IMR-90 (cell line): ENCODE data around the gene DEPDC5. TPM values are rescaled to one million over a fixed set of nuclear protein-coding genes. Genes with fewer than 3 reads are reported as not detected.

ENCODE experiments used
- ATAC-seq: fragments of 200-7000 bp; cut with Tn5 transposase; 2 replicates; pipeline ENCODE4 v1.9.1; 2020; ENCODE audit warnings: low read depth, mild to moderate bottlenecking, moderate library complexity
- BruUV-seq: library from RNA; stranded (reverse); fragments of 400-500 nt; replicated peaks from 2 replicates; lab custom pipeline; 2021; lab: Mats Ljungman, UMichigan
- CTCF ChIA-PET: fragments of 300-600 bp; formaldehyde crosslinking; extraction: SDS; loops from one replicate; lab custom pipeline; 2021; ENCODE audit warnings: antibody characterized with exemption; lab: Yijun Ruan, JAX
- POLR2A ChIA-PET: fragments of 300-600 bp; sonication (Branson Sonifier 250); formaldehyde crosslinking; loops from one replicate; lab custom pipeline; 2022; ENCODE audit warnings: antibody characterized with exemption; ENCODE audit not compliant: unreplicated experiment; lab: Charles Lee
- DNase-seq: peaks from one replicate; pipeline ENCODE4 v3.0.0; 2013
- H2AFZ ChIP-seq: replicated peaks from 2 replicates; pipeline ENCODE3; 2013; ENCODE audit warnings: low read length, mild to moderate bottlenecking; ENCODE audit not compliant: poor library complexity
- H2AK5ac ChIP-seq: 2 replicates; pipeline ENCODE4 v1.6.1; 2013; ENCODE audit warnings: low read depth, low read length, inconsistent platforms
- H2AK9ac ChIP-seq: replicated peaks from 2 replicates; pipeline ENCODE3; 2013; ENCODE audit warnings: mild to moderate bottlenecking, low read depth, low read length, moderate library complexity; ENCODE audit not compliant: poor library complexity
- H2BK120ac ChIP-seq: 2 replicates; pipeline ENCODE4 v1.6.1; 2013; ENCODE audit warnings: low read depth, low read length, inconsistent platforms
- H2BK15ac ChIP-seq: 3 replicates; pipeline ENCODE4 v1.6.1; 2013; ENCODE audit warnings: low read depth, low read length, inconsistent platforms
- H2BK20ac ChIP-seq: 2 replicates; pipeline ENCODE4 v1.6.1; 2013; ENCODE audit warnings: low read depth, mild to moderate bottlenecking, inconsistent platforms, low read length, moderate library complexity
- H2BK5ac ChIP-seq: 2 replicates; pipeline ENCODE4 v1.6.1; 2013; ENCODE audit warnings: mild to moderate bottlenecking, low read depth, low read length, inconsistent platforms; ENCODE audit not compliant: poor library complexity, severe bottlenecking
- H3K14ac ChIP-seq: replicated peaks from 2 replicates; pipeline ENCODE4 v1.6.1; 2013; ENCODE audit warnings: low read depth, low read length, inconsistent platforms
- H3K18ac ChIP-seq: 2 replicates; pipeline ENCODE4 v1.6.1; 2013; ENCODE audit warnings: low read depth, low read length, control low read depth
- H3K23ac ChIP-seq: 2 replicates; pipeline ENCODE4 v1.6.1; 2013; ENCODE audit warnings: low read depth, low read length, inconsistent platforms
- H3K27ac ChIP-seq: 2 replicates; pipeline ENCODE4 v1.5.1; 2013; ENCODE audit warnings: mild to moderate bottlenecking, control low read depth, low read length; ENCODE audit not compliant: insufficient read depth
- H3K27me3 ChIP-seq: 2 replicates; pipeline ENCODE4 v1.6.1; 2013; ENCODE audit warnings: low read length; ENCODE audit not compliant: control insufficient read depth, insufficient read depth
- H3K36me3 ChIP-seq: 2 replicates; pipeline ENCODE4 v1.6.1; 2013; ENCODE audit warnings: low read length, mixed read lengths; ENCODE audit not compliant: control insufficient read depth, insufficient read depth
- H3K4ac ChIP-seq: 2 replicates; pipeline ENCODE4 v1.6.1; 2013; ENCODE audit warnings: low read depth, low read length, inconsistent platforms
- H3K4me1 ChIP-seq: 2 replicates; pipeline ENCODE4 v1.6.1; 2013; ENCODE audit warnings: low read length, mixed read lengths; ENCODE audit not compliant: control insufficient read depth, insufficient read depth
- H3K4me2 ChIP-seq: 2 replicates; pipeline ENCODE4 v1.6.1; 2013; ENCODE audit warnings: low read depth, mild to moderate bottlenecking, control low read depth, low read length, moderate library complexity
- H3K4me3 ChIP-seq: 2 replicates; pipeline ENCODE4 v1.5.1; 2013; ENCODE audit warnings: low read depth, mild to moderate bottlenecking, control low read depth, low read length, moderate library complexity; ENCODE audit not compliant: insufficient read depth
- H3K56ac ChIP-seq: 2 replicates; pipeline ENCODE4 v1.6.1; 2013; ENCODE audit warnings: low read length, inconsistent platforms; ENCODE audit not compliant: insufficient read depth; ENCODE audit errors: extremely low read depth
- H3K79me1 ChIP-seq, 2 experiments: 2 replicates each; pipeline ENCODE4 v1.6.1; 2013; ENCODE audit warnings: low read length in 2 of 2, inconsistent platforms in 1 of 2, low read depth in 1 of 2
- H3K9ac ChIP-seq: 2 replicates; pipeline ENCODE4 v1.6.1; 2013; ENCODE audit warnings: low read depth, low read length, control low read depth
- H3K9me1 ChIP-seq: 2 replicates; pipeline ENCODE4 v1.6.1; 2013; ENCODE audit warnings: low read length, inconsistent platforms; ENCODE audit not compliant: insufficient read depth
- H3K9me3 ChIP-seq: 2 replicates; pipeline ENCODE4 v1.6.1; 2013; ENCODE audit warnings: low read length; ENCODE audit not compliant: control insufficient read depth, insufficient read depth
- H4K20me1 ChIP-seq: 2 replicates; pipeline ENCODE4 v1.6.1; 2013; ENCODE audit warnings: low read length, inconsistent platforms; ENCODE audit not compliant: insufficient read depth
- H4K5ac ChIP-seq: 2 replicates; pipeline ENCODE4 v1.6.1; 2013; ENCODE audit warnings: mild to moderate bottlenecking, low read depth, low read length, control low read depth
- H4K8ac ChIP-seq, 2 experiments: 2 replicates each; pipeline ENCODE4 v1.6.1; 2013; ENCODE audit warnings: low read depth in 2 of 2, low read length in 2 of 2, control low read depth in 1 of 2, inconsistent platforms in 1 of 2
- H4K91ac ChIP-seq: 2 replicates; pipeline ENCODE4 v1.6.1; 2013; ENCODE audit warnings: low read depth, low read length, inconsistent platforms; ENCODE audit not compliant: insufficient read depth
- FOS ChIP-seq: fragments of 150-350 bp; IDR thresholded peaks from 2 replicates; pipeline ENCODE4 v1.6.1; 2016; ENCODE audit warnings: low read depth, low read length
- WGBS, 2 experiments: methylation state at CpG; one replicate each; pipeline versions ENCODE4 v1.1.5 to v1.1.7; 2013; ENCODE audit warnings: missing lambda C conversion rate in 2 of 2; ENCODE audit not compliant: insufficient read length in 1 of 2; ENCODE audit errors: extremely low coverage in 2 of 2; 5-methylcytosine and 5-hydroxymethylcytosine counted together
- dilution Hi-C: fragments of 300-500 bp; cut with HindIII; formaldehyde crosslinking; loops from one replicate; pipeline ENCODE4 v1.14.3; 2018; ENCODE audit warnings: low sequenced_read_pairs; ENCODE audit not compliant: unreplicated experiment
- in situ Hi-C: fragments of 300-500 bp; cut with MboI; formaldehyde crosslinking; loops from 3 replicates; pipeline ENCODE4 v1.14.3; 2019; ENCODE audit warnings: low sequenced_read_pairs, inconsistent platforms, mixed read lengths
- intact Hi-C: fragments of 100-400 bp; cut with micrococcal nuclease; formaldehyde crosslinking; loops from 2 replicates; pipeline ENCODE4 v1.10.0; 2022
- polyA plus RNA-seq, 3 experiments: library from polyadenylated mRNA; depleted of rRNA; stranded (reverse); fragments of >200 nt; gene quantifications; 2 replicates each; pipeline ENCODE4 v1.2.3, GENCODE V29; 2012; ENCODE audit warnings: low replicate concordance in 1 of 3
- total RNA-seq: library from RNA; depleted of rRNA; stranded (reverse); fragments of >200 nt; gene quantifications from 2 replicates; pipeline ENCODE4 v1.2.3, GENCODE V29; 2012

Gene DEPDC5
- total and polyA plus RNA-seq, 2 of the 4 experiments (the other 2 are of a cell fraction) = 6.6 to 12.9 TPM

DNA sequence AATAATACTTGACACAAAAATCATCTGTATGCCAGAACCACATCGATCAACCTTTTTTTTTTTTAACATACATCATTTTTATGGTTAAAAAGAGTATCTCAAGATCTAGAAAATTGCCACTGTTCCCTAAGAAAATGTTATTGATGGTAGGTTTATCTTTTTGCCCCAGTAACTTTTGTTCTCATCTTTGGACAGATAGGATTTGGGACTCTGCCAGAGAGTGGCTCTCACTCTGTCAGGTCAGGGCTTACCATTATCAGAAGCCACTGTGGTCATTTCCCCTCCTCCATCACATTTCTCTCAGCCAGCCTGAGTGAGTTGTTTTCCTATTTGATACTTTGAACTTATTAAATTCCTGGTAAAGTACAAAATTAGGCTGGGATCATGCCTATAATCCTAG is 142.7 kb downstream of the DEPDC5 start:
- no peak overlapping the region for H3K4ac ChIP-seq
- H2AK5ac ChIP-seq = no peak overlapping the region
- BruUV-seq = no TSS peak
- dilution Hi-C loops (no loop called here), intact Hi-C loops (no loop called here), in situ Hi-C loops (no loop called here)
- H3K4me3 ChIP-seq = no peak overlapping the region
- no peak overlapping the region for H4K5ac ChIP-seq
- POLR2A ChIA-PET = no interaction called here
- ATAC-seq = no peak
- no peak overlapping the region for H2BK5ac ChIP-seq
- H4K20me1 ChIP-seq = no peaks in the 10 kb centered on the region
- peaks cover 6% of the 10 kb centered on the region; the same call in 1 of the 2 replicates for H3K36me3 ChIP-seq
- no peak overlapping the region for H3K14ac ChIP-seq
- no CpG with 5 or more reads among the region's 1 CpG for WGBS, 2 experiments
- H3K18ac ChIP-seq = no peak overlapping the region
- DNase-seq = no peak
- H2AFZ ChIP-seq = no peak overlapping the region
- no peak overlapping the region for H2BK120ac ChIP-seq
- no peak overlapping the region for H3K4me2 ChIP-seq
- no peak overlapping the region for H2BK15ac ChIP-seq
- H2BK20ac ChIP-seq = no peak overlapping the region
- peaks cover 4% of the 10 kb centered on the region; the same call in 1 of the 2 replicates for H3K9me1 ChIP-seq
- H3K9me3 ChIP-seq = no peaks in the 10 kb centered on the region
- H3K23ac ChIP-seq = no peak overlapping the region
- no peaks in the 10 kb centered on the region for H3K79me1 ChIP-seq
- H2AK9ac ChIP-seq = no peak overlapping the region
- no peak overlapping the region for H3K27ac ChIP-seq
- H3K56ac ChIP-seq = no peak overlapping the region; the same call in 1 of the 2 replicates
- TF ChIP-seq FOS = no peak
- H4K8ac ChIP-seq = no peak overlapping the region
- no peak overlapping the region for H3K9ac ChIP-seq
- CTCF ChIA-PET = no interaction called here
- H3K4me1 ChIP-seq = peaks cover 8% of the 10 kb centered on the region; the same call in 1 of the 2 replicates
- no peaks in the 10 kb centered on the region for H3K27me3 ChIP-seq
- H4K91ac ChIP-seq = no peak overlapping the region
